GM20431 (cell line): ENCODE data around the gene IL7R.

ENCODE experiments used
- in situ Hi-C: fragments of 300-500 bp; cut with MseI, MboI; formaldehyde crosslinking; loops from one replicate; pipeline ENCODE4 v1.15.0; 2020; ENCODE audit warnings: low sequenced_read_pairs; ENCODE audit not compliant: unreplicated experiment

The IL7R gene

GRCh38 chr5:35900972-35901695, 44.4 kb downstream of the IL7R start:
- in situ Hi-C loops, result no loop called here

DNA sequence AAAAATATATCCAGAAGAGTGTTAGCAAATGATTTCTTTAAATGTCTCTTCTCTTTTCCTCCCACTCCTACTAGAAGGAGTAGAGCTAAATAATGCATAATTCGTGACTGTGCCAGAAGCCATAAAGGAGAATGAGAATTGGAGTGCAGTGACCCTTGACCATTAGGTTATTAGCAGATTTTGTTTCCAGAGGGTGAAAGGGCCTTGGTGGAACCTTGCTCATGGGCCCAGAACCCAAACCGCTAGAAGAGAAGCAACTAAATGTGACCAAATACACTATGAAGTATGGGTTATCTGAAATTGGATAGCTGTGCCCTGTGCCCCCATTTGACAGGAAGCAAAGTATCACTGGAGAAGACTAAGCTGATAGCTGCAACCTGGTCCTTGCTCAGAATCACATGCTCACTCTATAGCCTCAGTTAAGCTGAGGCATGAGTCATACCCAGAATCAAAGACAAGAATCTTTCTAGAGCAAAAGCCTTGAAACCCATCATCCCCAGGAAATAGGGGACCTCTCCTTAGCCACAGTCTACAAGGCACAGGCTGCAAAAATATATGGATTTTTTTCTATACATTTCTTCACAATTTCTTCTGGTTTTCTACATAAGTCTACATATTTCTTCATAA, 45.5 kb downstream of the IL7R start:
- in situ Hi-C loops, result no loop called here

GRCh38 chr5:35903631-35904203, 47.0 kb downstream of the IL7R start:
- in situ Hi-C loops, result no loop called here

DNA sequence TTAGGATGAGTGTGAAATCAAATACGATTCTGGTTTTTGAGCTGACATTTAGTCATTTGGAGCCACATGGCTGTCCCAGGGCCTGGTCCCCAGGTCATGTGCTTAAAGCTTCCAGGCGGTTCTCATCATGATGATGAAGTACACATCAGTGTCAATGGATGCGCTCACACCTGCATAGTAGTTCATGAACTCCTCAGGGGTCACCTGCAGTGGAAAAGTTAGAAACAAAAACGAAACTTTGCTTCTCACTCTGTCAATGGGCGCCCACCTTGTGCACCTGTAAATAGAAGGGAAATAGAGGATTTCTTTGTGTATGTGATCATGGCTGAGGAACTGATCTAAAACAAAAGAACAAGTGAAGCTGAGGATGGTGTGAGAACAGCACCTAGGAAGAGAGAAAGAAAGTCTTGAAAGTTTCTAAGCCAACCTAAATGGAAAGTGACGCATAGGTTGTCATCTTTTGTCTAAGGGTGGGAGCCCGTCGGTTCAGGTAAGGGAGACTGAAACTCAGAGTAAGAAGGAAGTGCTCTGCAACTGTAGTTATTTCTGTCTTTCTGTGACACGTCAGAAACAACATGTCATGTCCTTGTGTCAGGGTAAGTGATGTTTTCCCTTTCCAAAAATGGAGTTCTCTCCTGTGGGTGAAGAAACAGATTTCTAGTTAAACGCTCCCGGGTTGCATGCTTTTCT, 47.9 kb downstream of the IL7R start:
- in situ Hi-C loops, result no loop called here

DNA sequence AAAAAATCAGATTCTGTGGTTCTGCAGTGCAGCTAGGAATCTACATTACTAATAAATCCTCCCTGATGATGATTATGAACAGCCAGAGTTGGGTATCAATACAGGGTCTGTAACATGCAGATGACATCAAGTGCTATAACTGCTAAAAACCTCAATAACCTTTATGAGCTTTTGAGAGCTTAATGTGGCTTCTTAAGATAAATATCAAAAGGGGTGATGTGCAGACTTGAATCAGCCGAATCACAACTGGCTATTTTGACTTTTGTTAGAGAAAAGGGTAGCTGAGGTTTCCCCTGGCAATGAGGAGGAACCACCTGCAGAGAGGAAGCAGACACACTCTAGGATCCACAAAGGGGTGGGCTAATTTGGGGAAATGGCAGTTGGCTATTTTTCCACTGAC, 51.5 kb downstream of the IL7R start:
- in situ Hi-C loops, result no loop called here

GRCh38 chr5:35908814-35909213, 52.1 kb downstream of the IL7R start:
- in situ Hi-C loops, result no loop called here

DNA sequence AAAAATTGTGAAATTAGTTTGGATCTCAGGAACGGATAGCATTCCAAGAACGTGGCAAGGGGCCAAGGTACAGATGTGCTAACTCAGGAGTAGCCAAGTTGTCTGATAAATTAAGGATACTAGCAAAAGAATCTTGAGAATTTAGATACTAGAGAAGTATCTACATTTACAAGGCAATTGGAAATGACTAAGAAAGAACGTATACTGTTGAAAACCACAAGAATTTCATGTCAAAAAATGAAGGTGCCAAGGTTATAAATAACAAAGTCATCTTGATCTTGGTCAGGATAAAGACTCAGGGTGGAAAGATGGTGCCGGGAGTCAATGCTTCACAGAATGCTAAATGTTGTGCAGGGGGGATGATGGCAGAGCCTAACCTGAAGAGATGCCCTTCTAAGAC, 62.5 kb downstream of the IL7R start:
- in situ Hi-C loops, result no loop called here

- in situ Hi-C loops, result loop anchor here (10.0 kb wide), 2 partner anchors 136 to 836 kb away; no protein-coding TSS in a partner anchor
These were observed 64.2 kb downstream of the IL7R start for GRCh38 chr5:35920890-35921289.

DNA sequence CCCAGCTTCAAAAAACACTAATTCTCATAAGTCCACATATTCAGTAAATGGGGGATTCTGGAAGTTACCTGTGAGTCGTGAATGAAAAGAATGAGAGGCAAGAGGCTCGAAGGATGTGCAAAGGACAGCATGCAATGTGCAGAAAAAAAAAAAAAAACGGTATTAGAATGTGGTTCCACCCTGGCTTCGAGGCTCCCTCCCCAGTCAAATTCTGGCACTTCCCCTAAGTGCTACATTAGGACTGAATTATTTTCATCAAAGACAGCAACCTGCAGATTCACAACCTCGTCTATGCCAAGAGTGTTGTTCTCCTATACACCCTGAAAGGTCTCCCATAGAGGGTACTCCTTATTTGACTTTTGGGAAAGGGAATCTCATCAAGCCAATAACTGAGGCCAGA, 65.2 kb downstream of the IL7R start:
- in situ Hi-C loops, result loop anchor here (10.0 kb wide), 2 partner anchors 137 to 837 kb away; no protein-coding TSS in a partner anchor

DNA sequence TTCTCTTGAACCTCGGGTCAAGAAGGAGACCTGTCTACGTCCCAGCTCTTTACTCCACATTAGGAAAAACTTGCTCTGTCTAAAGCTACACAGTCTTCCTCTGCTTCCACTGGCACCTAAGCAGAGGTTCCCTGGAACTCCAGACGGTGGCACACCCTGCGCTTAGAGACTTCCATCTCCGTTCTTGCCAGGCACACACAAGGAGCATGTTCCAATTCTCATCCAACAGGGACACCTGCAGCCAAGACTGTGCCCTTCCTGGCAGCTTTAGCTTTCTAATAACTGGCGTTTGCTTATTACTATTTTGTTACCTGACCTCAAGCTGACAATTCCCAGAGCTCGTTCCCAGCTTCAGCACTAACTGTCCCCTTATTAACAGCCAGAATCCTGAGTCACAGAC, 65.8 kb downstream of the IL7R start:
- in situ Hi-C loops, result loop anchor here (10.0 kb wide), 2 partner anchors 138 to 838 kb away; no protein-coding TSS in a partner anchor

GRCh38 chr5:35924122-35924949, 67.6 kb downstream of the IL7R start:
- in situ Hi-C loops, result loop anchor here (10.0 kb wide), 2 partner anchors 140 to 840 kb away; no protein-coding TSS in a partner anchor

- in situ Hi-C loops, result loop anchor here (10.0 kb wide), 2 partner anchors 140 to 840 kb away; no protein-coding TSS in a partner anchor
These were observed 68.4 kb downstream of the IL7R start for GRCh38 chr5:35924950-35925722.

GRCh38 chr5:35926389-35927051, 69.8 kb downstream of the IL7R start:
- in situ Hi-C loops, result loop anchor here (10.0 kb wide), 2 partner anchors 142 to 842 kb away; no protein-coding TSS in a partner anchor
